GM20000 (cell line): ENCODE measurements around the gene KCNMB1.

Experiments
- DNase-seq: peaks from one replicate; pipeline ENCODE4 v3.0.0; 2012; ENCODE audit warnings: low spot score
- CTCF ChIP-seq: IDR thresholded peaks from 2 replicates; pipeline ENCODE4 v1.5.1; 2012; ENCODE audit warnings: mild to moderate bottlenecking, control low read depth; ENCODE audit errors: extremely low read depth, missing control alignments

Gene KCNMB1

GRCh38 chr5:170365011-170365410 lies 24.2 kb downstream of the KCNMB1 start:
- no peak for DNase-seq
- no peak for TF ChIP-seq CTCF

DNA sequence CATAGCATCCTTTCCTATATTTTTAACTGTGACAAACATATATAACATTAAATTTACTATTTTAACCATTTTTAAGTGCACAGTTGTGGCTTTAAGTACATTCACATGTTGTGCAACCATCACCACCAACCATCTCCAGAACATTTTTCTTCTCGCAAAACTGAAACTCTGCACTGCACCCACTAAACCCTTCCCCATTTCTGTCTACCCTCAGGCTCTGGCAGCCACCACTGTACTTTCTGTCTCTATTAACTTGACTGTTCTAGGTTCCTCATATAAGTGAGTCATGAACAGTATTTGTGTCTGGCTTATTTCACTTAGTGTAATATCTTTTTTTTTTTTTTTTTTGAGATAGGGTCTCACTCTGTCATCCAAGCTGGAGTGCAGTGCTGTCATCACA lies 25.5 kb downstream of the KCNMB1 start:
- TF ChIP-seq CTCF = no peak
- no peak for DNase-seq

GRCh38 chr5:170362656-170363055 lies 26.5 kb downstream of the KCNMB1 start:
- no peak for TF ChIP-seq CTCF
- DNase-seq = no peak

DNA sequence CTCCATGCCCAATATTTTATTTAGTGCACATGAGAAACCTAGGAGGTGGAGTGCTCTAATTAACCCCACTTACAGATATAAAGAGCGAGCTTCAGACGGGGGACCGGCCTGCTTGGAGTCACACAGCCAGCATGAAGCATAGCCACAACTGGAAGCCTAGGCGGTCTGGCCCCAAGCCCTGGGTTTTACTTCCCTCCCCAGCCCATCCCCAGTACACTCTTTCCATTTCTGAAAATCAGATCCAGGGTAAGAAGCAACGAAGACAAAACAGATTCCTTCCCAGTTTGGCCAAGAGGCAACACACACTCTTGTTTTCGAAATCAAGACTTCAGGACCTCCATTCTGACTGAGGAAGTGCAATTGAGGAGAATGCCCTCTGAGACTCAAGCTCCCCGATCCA lies 27.1 kb downstream of the KCNMB1 start:
- no peak for TF ChIP-seq CTCF
- no peak for DNase-seq

DNA sequence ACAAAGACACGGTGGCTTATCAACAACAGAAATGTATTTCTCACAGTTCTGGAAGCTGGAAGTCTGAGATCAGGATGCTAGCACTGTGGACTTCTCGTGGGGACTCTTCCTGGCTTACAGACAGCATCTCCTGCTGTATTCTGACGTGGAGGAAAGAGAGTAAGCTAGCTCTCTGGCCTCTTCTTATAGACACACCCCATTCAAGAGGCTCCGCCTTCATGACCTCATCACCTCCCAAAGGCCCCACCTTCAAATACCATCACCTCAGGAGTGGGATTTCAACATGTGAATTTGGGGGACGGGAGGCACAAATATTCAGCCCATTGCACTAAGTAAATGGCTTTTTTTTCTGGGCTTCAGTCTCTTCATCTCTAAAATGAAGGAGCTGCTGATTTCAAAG lies 27.6 kb downstream of the KCNMB1 start:
- no peak for DNase-seq
- no peak for TF ChIP-seq CTCF

DNA sequence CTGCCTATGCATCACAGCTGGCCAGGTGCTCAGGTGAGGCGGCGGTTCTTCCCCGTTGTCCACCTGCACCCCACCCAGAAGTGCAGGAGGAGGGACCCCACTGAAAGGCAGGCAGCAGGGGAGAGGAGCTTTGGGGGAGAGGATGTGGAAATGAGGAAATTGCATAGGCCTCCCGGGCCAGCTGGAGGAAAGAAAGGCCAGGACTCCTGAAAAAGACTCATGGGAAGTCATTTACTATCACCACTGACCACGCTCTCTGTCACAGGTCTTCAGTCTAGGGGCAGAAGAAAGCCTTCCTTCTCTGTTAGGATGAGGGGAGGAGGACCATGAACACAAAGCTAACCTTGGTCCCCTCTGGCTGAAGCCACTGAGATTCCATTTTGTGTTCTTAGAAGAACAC lies 28.1 kb downstream of the KCNMB1 start:
- TF ChIP-seq CTCF = no peak
- no peak for DNase-seq

DNA sequence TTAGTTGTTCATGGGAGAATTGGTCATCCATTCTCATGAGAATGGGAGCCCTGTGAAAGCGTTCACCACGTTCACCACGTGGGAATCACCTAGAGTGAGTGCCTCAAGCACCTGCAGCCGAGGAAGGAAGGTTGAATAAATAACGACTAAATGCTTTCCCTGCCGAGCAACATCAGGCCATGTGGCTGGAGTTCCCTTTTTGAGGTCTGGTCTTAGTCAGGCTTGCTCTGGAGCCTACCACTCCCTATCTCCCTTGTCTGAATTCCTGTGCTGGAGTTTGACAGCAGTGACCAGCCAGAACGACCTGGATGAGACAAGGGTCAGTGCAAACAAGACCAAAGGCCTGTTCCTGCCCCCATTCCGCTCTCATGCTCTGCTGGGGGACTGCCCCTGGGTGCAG lies 28.5 kb downstream of the KCNMB1 start:
- no peak for TF ChIP-seq CTCF
- DNase-seq = no peak

DNA sequence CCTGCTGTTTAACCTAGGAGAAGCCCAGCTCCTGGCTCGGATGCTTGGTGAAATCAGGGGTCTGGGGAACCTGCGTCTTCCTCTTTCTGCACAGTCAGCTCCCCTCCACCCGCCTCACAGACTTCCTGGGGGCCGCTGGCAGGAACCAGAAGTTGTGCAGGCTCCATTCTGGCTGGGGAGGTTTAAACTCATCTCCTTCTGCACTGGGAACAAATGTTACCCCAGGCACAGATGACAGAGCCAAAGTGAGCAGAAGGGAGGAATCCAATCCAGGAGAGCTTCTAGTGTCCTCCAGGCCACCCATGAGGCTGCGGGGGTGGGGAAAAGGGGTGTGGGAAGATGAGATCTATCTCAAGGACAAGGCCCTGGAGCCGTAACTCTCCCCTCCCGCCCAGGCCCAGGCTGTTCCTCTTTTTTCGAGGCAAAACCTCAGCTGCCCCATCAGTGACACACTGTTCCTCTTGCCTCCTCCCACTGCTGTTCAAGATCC lies 31.2 kb downstream of the KCNMB1 start:
- TF ChIP-seq CTCF = no peak
- no peak for DNase-seq
